ENCODE measurements around the gene GRPEL2.

The GRPEL2 gene

GRCh38 chr5:149365418-149365817 is 20.1 kb downstream of the GRPEL2 start:
- H3K4me3 ChIP-seq (ENCODE audit: low read depth, low read length) = no peak overlapping the region
- no peak for TF ChIP-seq CTCF (IDR thresholded peaks at IDR 0.05; ENCODE audit: low read depth, low read length)
- no peak for TF ChIP-seq POLR2A (IDR thresholded peaks at IDR 0.05; ENCODE audit: extremely low read depth, insufficient read length)
- no peak for TF ChIP-seq MYC (IDR thresholded peaks at IDR 0.05; ENCODE audit: low read depth, low read length)

GRCh38 chr5:149366169-149366729 is 20.9 kb downstream of the GRPEL2 start:
- TF ChIP-seq POLR2A (IDR thresholded peaks at IDR 0.05; ENCODE audit: extremely low read depth, insufficient read length) (no peak), CTCF (IDR thresholded peaks at IDR 0.05; ENCODE audit: low read depth, low read length) (no peak), MAX (IDR thresholded peaks at IDR 0.05; ENCODE audit: low read depth, low read length) (no peak), MYC (IDR thresholded peaks at IDR 0.05; ENCODE audit: low read depth, low read length) (no peak)
- H3K4me3 ChIP-seq (ENCODE audit: low read depth, low read length) = no peak overlapping the region
- DNase-seq (ENCODE audit: low read depth) = no peak

More at GRCh38 chr5:149365418-149365817, 20.1 kb downstream of the GRPEL2 start:
- DNase-seq (ENCODE audit: low read depth) = no peak

GRCh38 chr5:149367249-149367971 is 22.1 kb downstream of the GRPEL2 start:
- no peak overlapping the region for H3K4me3 ChIP-seq (ENCODE audit: low read depth, low read length)
- TF ChIP-seq MYC (IDR thresholded peaks at IDR 0.05; ENCODE audit: low read depth, low read length) (no peak), CTCF (IDR thresholded peaks at IDR 0.05; ENCODE audit: low read depth, low read length) (peak; percentile 85), MAX (IDR thresholded peaks at IDR 0.05; ENCODE audit: low read depth, low read length) (no peak), POLR2A (IDR thresholded peaks at IDR 0.05; ENCODE audit: extremely low read depth, insufficient read length) (no peak)
- peak; percentile 91 for DNase-seq (ENCODE audit: low read depth)

GRCh38 chr5:149367972-149368645 is 22.8 kb downstream of the GRPEL2 start:
- no peak for DNase-seq (ENCODE audit: low read depth)
- no peak overlapping the region for H3K4me3 ChIP-seq (ENCODE audit: low read depth, low read length)
- TF ChIP-seq MYC (IDR thresholded peaks at IDR 0.05; ENCODE audit: low read depth, low read length) = no peak
- no peak for TF ChIP-seq POLR2A (IDR thresholded peaks at IDR 0.05; ENCODE audit: extremely low read depth, insufficient read length)
- TF ChIP-seq MAX (IDR thresholded peaks at IDR 0.05; ENCODE audit: low read depth, low read length) = no peak
- no peak for TF ChIP-seq CTCF (IDR thresholded peaks at IDR 0.05; ENCODE audit: low read depth, low read length)

GRCh38 chr5:149370878-149371277 is 25.6 kb downstream of the GRPEL2 start:
- H3K4me3 ChIP-seq (ENCODE audit: low read depth, low read length) = no peak overlapping the region
- DNase-seq (ENCODE audit: low read depth) = no peak
- TF ChIP-seq MYC (IDR thresholded peaks at IDR 0.05; ENCODE audit: low read depth, low read length) (no peak), MAX (IDR thresholded peaks at IDR 0.05; ENCODE audit: low read depth, low read length) (no peak), POLR2A (IDR thresholded peaks at IDR 0.05; ENCODE audit: extremely low read depth, insufficient read length) (no peak)

Data from NB4 (cell line).